Fibroblast of mammary gland (primary cell): ENCODE results near the gene FGFR3.
"Not testable (repeated sequence)": the region's sequence is repeated elsewhere in the genome, so short reads cannot be mapped to it uniquely, and the experiment has no call there.

ENCODE experiments used
- DNase-seq: peaks from one replicate; pipeline ENCODE4 v3.0.0-alpha.2; 2010; ENCODE audit warnings: low read depth
- H3K4me3 ChIP-seq: 2 replicates; pipeline ENCODE4 v1.5.1; 2011; ENCODE audit warnings: low read depth, mild to moderate bottlenecking, low read length, moderate library complexity; ENCODE audit not compliant: control insufficient read depth
- CTCF ChIP-seq: conservative IDR thresholded peaks from 2 replicates; pipeline ENCODE4 v1.5.1; 2011; ENCODE audit warnings: low read depth, low read length, inconsistent platforms; ENCODE audit not compliant: control insufficient read depth, insufficient read depth

FGFR3 gene

DNA sequence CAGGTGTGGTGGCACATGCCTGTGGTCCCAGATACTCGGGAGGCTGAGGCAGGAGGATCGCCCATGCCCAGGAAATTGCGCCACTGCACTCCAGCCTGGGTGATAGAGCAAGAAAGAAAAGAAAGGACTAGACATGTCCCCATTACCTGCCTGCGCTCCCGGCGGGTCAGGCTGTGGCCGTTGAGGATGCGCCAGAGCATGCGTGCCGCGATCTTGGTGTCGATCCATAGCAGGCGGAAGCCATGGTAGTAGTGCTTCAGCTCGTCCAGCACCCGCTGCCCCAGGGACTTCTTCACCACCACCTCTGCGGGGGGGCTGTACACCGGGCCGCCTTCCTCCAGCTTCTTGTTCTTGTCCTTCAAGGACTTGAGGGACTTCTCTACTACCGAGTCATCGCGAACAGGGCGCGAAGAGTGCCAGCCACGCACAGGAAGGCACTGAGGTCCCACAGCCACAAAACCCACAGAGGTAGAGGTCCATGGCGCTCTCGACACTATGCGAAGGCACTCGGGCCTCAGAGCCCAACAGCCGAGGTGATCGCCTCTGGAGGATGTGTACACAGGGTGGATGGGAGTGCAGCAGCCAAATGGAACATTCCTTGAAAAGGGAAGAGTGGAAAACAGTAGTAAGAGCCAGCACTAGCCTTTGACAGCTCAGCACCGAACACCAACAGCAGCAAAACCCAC lies 48.3 kb downstream of the FGFR3 start:
- DNase-seq = no peak
- TF ChIP-seq CTCF = no peak
- H3K4me3 ChIP-seq = no peak overlapping the region

GRCh38 chr4:1841887-1842210 lies 48.8 kb downstream of the FGFR3 start:
- DNase-seq = no peak
- no peak overlapping the region for H3K4me3 ChIP-seq
- no peak for TF ChIP-seq CTCF

DNA sequence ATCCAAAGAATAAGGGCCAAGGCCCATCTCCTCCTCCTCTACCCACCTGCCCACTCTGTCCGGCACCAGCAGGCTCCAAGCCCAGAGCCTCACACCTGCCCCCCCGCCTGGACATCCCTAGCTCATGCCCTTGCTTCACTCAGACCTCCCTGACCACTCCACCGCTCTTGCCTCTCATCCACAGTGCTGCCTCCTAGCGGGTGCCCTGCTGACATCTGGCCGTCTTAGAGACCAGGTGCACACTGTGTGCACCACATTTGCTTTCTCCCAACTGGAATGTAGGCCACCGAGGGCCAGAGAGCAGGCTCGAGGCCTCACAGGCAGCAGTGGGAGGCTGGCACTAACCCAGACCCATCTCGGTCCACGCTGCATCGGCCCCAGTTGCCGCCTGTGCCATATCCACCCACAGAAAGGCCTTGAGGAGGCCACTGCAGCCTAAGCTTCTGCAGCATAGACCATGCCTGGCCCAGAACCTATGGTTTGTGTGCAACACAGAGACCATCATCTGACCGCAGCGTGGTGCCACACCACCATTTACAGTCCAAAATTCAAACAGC lies 49.3 kb downstream of the FGFR3 start:
- no peak for DNase-seq
- TF ChIP-seq CTCF = no peak

DNA sequence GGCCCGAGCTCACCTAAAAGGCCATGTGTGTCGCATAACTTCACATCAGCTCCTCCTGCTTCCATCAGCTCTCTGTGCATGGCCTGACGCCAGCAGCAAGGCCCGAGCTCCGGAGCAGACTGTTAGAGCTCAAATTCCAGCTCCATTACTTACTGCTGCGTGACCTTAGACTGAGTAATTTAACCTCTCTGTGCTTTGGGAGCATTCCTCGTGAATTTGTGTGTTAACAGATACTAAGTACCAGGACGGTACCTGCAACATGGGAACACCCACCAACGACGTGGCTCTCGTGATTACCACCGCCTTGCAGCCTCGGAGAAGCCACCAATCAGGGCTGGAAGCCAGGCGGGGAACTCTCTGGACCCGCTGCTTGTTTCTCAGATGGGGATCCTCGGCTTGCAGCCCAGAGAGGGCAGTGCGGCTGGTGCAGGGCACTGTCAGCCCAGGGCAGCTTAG lies 49.9 kb downstream of the FGFR3 start:
- no peak for TF ChIP-seq CTCF
- H3K4me3 ChIP-seq = no peak overlapping the region
- DNase-seq = peak; percentile 90

More for the DNA sequence above, 49.3 kb downstream of the FGFR3 start:
- no peak overlapping the region for H3K4me3 ChIP-seq

- peak; percentile 76 for DNase-seq
- no peak overlapping the region for H3K4me3 ChIP-seq
- TF ChIP-seq CTCF = no peak
These were observed 50.8 kb downstream of the FGFR3 start for GRCh38 chr4:1843852-1844251.

DNA sequence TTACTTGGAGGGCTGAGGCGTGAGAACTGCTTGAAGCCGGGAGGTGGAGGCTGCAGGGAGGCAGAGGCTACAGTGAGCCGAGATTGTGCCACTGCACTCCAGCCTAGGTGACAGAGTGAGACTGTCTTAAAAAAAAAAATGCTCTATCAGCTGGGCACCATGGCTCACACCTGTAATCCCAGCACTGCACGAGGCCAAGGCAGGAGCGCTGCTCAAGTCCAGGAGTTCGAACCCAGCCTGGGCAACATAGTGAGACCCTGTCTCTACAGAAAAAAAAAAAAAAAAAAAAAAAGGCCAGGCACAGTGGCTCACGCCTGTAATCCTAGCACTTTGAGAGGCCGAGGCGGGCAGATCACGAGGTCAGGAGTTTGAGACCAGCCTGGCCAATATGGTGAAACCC lies 51.5 kb downstream of the FGFR3 start:
- not testable (repeated sequence) for DNase-seq, H3K4me3 ChIP-seq

DNA sequence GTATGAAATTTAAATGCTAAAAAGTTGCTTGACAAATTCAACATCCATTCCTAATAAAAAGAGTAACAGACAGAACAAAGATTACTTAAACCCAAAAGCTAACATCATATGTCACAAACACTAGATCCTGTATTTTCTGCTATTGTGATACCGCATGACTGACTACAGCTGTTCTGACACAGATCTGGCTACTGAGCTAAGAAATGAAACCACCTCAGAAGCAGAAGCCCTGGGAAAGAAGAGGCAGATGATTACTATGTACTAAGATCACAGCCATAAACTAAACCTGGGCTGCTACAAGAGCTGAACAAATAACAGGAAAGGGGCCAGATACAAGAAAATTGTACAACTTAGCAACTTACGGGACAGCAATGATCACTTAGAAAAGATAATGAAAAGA lies 53.5 kb downstream of the FGFR3 start:
- H3K4me3 ChIP-seq = no peak overlapping the region
- no peak for TF ChIP-seq CTCF
- no peak for DNase-seq
